GM18498 (cell line): Measurements from ENCODE around the gene RNFT2.
"Not testable (repeated sequence)": the region's sequence is repeated elsewhere in the genome, so short reads cannot be mapped to it uniquely, and the experiment has no call there.

Experiments used
- ATAC-seq: cut with Tn5 transposase; IDR thresholded peaks from one replicate; pipeline ENCODE4 v1.9.1; 2021; ENCODE audit warnings: mild to moderate bottlenecking, moderate library complexity; ENCODE audit not compliant: unreplicated experiment

Gene RNFT2

DNA sequence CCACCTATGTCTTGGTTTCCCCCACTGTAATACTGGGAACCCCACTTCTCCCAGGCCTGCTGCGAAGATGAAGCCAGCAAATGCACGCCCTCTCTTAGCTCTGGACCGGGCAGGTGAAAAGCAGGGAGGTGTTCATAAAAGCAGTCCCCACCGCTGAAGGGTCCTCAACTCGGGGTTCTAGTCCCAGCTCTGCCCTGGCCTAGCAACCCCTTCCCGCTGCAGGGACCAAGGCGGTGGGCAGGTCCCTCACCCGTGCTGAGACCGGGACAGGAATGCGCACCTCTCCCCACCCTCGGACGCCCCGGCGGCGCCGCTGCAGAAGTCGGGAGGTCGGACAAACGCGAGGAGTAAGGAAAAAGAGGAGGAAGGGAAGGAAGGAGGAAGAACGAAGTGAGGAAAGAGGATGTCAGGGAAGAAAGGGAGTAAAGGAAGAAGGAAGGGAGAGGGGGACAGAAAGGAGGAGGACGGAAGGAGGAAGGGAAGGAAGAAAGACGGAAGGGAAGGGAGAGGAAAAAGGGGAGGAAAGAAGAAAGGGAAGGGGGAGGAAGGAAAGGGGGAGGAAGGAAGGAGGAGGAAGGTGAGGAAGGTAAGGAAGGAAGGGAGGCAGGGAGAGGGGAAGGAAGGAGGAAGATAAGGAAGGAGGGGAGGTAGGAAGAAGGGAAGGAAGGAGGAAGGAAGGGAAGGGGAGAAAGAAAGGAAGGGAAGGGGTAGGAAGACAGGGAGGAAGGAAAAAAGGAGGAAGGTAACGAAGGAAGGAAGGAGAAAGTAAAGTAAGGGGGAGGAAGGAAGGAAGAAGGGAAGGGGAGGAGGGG is 947 bp upstream of the RNFT2 start:
- ATAC-seq = no peak

DNA sequence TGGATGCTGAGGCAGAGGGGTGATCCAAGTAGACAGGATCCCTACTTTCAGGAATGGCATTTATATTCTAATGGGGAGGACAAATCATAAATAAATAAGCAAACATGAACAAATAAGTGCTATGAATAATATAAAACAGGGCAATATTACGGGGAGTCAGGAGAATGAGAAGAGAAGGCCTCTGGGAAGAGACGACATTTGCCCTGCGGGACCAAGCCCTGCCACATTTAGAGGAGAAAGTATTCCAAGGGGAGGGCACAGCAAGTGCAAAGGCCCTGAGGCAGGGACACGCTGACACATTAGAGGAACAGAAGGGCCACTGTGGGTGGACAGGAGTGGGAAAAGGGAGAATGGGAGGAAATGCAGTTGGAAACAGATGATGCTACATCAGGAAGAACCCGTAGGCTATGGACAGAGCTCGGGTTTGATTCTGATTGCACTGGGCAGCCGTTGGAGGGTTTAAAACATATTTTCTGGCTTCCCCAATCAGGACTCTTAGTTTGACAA is 1.3 kb downstream of the RNFT2 start:
- ATAC-seq = no peak

DNA sequence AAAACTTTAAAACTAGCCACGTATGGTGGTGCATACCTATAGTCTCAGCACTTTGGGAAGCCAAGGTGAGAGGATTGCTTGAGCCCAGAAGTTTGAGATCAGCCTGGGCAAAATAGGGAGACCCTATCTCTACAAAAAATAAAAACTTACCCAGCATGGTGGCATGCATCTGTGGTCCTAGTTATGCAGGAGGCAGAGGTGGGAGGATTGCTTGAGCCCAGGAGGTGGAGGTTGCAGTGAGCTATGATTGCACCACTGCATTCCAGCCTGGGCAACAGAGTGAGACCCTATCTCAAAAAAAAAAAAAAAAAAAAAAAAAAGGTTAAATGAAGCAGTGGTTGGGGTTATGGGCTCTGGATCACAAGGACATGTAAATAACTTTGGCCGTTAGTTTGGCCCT is 4.7 kb downstream of the RNFT2 start:
- not testable (repeated sequence) for ATAC-seq

DNA sequence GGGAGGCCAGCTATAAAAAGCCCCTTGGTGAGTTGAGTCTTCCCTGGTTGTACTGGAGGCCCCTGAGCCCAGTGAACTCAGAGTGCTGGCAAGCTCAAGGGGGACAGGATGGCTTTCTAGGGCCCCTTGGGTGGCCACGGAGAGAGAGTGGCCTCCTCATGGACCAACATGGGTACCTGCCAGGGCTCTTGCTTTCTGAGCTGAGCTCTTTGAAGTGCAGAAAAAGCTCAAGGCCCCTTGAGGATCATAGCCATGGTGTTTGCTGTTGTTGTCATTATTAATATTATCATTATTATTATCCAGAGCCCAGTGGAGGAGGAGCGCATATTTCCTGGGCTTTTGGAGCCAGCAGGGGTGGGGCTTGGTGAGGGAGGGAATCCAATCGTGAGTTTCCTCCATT is 6.7 kb downstream of the RNFT2 start:
- no peak for ATAC-seq

DNA sequence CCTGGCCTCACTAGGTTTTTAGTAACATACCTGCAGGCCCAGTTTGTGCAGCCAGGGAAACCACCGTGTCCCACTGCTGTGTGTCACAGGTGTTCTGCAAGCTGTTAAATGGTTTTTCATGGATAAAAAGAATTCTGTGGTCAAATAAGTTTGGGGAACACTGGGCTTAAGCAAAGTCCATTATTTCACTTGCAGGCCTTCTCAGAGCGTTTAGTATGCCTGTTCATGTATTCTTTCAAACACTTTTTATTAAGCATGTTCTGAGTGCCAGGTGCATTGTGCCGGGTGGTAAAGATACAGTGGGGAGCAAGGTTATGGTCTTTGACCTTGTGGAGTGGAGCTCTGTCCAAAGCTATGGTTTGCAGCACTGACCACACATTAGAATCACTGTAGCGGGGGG is 7.4 kb downstream of the RNFT2 start:
- no peak for ATAC-seq

DNA sequence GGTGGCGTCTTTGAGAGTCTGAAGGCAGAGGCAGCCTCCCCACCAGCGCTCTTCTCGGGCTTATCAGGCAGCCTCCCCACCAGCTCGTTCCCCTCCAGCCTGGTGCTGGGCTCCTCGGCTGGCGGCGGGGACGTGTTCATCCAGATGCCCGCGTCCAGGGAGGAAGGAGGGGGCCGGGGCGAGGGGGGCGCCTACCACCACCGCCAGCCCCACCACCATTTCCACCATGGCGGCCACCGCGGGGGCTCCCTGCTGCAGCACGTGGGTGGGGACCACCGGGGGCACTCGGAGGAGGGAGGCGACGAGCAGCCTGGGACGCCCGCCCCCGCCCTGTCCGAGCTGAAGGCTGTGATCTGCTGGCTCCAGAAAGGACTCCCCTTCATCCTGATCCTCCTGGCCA is 11.8 kb downstream of the RNFT2 start:
- ATAC-seq = no peak

GRCh38 chr12:116750298-116750697 is 12.2 kb downstream of the RNFT2 start:
- ATAC-seq = no peak

DNA sequence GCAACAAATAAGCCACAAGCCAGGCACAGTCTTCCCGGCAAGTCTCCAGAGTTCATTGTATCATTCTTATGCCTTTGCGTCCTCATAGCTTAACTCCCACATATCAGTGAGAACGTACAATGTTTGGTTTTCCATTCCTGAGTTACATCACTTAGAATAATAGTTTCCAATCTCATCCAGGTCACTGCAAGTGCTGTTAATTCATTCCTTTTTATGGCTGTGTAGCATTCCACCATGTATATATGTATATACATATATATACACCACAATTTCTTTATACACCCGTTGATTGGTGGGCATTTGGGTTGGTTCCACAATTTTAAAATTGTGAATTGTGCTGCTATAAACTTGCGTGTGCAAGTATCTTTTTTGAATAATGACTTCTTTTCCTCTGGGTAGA is 16.0 kb downstream of the RNFT2 start:
- ATAC-seq = not testable (repeated sequence)

GRCh38 chr12:116754783-116755182 is 16.7 kb downstream of the RNFT2 start:
- not testable (repeated sequence) for ATAC-seq

DNA sequence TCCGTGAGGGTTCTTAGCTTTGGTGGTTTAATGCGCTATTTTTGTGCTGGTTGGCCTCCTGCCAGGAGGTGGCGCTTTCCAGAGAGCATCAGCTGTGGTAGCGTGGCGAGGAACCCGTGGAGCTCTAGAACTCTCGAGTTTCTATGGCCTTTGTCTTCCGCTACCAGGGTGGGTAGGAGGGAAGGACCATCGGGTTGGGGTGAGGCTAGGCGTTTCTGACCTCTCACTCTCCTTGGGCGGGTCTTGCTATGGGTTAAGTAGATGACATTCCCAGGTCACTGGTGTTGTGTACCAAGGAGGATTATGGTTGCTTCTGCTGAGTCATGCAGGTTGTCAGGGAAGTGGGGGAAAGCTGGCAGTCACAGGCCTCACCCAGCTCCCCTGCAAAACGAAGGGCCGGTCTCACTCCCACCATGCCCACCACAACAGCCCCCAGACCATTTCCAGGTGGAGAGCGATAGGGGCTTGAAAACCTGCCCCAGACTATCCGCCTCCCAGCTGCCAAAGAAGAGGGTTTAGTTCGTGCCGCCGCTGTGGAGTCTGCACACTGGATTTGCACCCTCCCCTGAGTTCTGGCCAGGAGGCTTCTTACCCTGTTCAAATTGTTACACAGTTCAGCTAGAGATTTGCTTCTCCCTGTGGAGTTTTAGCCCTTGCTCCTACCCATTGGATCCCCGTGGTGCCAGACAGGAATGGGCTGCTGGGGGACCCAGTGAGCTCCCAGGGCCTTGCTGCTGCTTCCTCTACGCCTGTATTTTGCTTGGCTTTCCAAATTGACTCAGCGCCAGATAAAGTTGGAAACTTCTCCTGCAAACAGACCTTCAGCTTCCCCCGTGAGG is 21.9 kb downstream of the RNFT2 start:
- ATAC-seq = no peak

DNA sequence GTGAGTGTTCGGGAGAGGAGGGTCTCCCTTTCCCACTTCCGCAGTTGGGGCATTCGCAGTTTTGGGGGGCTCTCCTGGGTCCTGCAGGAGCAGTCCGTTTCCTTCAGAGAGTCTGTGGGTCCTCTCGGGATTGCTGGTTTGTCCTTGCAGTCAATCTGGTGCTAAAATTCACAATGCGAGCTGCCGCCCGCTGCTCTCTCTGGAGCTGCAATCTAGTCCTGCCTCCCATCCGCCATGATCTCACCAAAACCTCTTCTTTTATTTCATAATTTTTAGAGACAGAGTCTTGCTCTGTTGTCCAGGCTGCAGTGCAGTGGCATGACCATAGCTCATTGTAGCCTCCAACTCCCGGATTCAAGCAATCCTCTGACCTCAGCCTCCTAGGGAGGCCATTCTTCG is 22.5 kb downstream of the RNFT2 start:
- no peak for ATAC-seq

GRCh38 chr12:116761499-116761898 is 23.4 kb downstream of the RNFT2 start:
- no peak for ATAC-seq

GRCh38 chr12:116765271-116765670 is 27.2 kb downstream of the RNFT2 start:
- no peak for ATAC-seq

GRCh38 chr12:116766285-116766684 is 28.2 kb downstream of the RNFT2 start:
- ATAC-seq = no peak

DNA sequence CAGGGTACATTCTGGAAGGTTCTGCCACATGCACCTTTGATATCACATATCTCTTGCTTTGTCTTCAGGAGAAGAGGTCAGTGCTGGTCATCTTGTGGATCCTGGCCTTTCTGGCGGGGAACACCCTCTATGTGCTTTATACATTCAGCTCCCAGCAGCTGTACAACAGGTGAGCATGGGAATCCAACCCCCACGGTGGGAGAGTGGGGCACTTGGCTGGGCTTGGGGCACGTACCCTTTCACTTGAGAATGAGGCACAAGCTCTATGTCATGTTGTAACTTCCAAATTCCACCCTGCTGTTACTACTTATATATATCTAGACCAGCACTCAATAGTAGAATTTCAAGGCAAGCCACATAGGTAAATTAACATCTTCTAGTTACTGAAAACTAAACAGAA is 28.6 kb downstream of the RNFT2 start:
- no peak for ATAC-seq

DNA sequence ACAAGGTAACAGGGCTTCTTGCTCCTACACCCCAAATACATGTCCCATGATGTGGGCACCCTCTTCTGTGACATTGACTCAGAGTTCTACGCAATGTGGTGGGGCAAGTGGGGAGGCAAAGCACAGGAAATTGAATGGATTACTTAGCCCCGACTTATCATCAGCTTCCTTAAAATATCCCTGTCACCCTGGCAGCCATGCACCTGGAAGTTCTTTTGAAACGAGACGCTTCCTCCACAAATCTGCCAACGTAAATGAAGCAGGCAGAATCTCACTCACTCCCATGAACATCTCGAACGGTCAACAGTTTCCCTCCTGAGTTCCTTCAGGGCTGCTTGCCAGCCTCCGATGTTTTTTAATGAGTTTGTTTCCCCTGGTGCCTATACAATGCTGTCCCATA is 33.5 kb downstream of the RNFT2 start:
- no peak for ATAC-seq

- no peak for ATAC-seq
These were observed 35.2 kb downstream of the RNFT2 start for GRCh38 chr12:116773276-116773731.

- ATAC-seq = no peak
These were observed 35.9 kb downstream of the RNFT2 start for GRCh38 chr12:116774020-116774419.

DNA sequence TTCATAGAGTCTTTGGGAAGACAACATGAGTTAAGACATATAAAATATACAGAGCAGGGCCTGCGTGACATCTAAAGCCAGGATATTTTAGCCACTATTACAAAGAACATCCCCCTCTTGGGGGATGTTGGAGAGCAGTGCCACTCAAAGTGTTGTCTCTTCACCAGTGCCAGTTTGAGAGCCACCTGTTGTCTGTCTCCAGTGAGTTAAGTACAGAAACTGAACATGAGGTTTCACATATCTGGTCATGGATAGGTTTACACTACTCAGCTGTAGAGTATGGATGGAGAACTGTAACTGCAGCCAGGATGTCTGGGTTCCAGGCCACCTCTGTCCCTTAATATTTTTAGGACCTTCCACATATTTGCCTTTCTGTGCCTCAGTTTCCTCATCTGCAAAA is 39.1 kb downstream of the RNFT2 start:
- no peak for ATAC-seq

DNA sequence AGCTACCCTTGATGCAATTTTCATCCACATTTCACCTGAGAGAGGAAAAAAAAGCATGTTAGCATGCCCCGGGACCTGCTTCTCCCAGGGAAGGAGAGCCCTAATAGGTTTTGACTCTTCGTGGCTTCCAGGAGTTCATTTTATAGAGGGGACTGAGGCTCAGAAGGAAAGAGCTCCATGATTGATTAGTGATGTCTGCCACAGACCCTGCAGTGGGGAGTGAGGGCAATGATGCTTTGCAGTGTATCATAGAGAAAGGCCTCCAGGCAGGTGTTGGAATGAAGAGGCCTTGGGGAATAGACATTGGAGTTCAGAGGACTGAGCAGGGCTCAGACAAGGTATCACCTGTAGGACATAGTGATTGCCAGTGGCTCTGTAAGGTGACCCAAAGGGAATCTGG is 41.5 kb downstream of the RNFT2 start:
- ATAC-seq = no peak

- no peak for ATAC-seq
These were observed 42.8 kb downstream of the RNFT2 start for GRCh38 chr12:116780942-116781341.
